GM21723 (cell line): ENCODE measurements around the gene IL1B.
"Not testable (repeated sequence)": the region's sequence is repeated elsewhere in the genome, so short reads cannot be mapped to it uniquely, and the experiment has no call there.

Source experiments
- ATAC-seq: cut with Tn5 transposase; IDR thresholded peaks from one replicate; pipeline ENCODE4 v1.9.1; 2021; ENCODE audit warnings: mild to moderate bottlenecking, moderate library complexity; ENCODE audit not compliant: unreplicated experiment

The IL1B gene

GRCh38 chr2:112859406-112860183, 23.0 kb upstream of the IL1B start:
- not testable (repeated sequence) for ATAC-seq

DNA sequence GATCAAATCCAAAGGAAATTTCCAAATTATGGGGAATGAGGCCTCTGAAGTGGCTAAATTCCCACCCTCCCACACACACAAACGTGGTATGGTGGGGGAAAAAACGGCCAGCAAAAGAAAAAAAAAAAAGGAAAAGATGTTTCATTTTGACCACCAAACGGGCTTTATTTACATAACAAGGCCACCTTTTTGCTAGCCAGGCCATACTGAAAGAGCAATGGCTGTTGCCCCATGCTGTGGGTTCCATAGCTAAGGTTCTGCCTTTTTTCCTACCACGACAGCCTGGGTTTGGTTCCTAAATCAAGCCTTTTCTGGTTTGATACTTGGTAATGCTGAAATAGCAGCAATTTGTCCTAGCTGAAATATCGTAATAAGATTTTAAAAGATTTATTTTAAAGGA, 14.0 kb upstream of the IL1B start:
- no peak for ATAC-seq

GRCh38 chr2:112849956-112850355, 13.4 kb upstream of the IL1B start:
- no peak for ATAC-seq

- ATAC-seq: no peak
Observed at GRCh38 chr2:112848833-112849232, 12.3 kb upstream of the IL1B start.

DNA sequence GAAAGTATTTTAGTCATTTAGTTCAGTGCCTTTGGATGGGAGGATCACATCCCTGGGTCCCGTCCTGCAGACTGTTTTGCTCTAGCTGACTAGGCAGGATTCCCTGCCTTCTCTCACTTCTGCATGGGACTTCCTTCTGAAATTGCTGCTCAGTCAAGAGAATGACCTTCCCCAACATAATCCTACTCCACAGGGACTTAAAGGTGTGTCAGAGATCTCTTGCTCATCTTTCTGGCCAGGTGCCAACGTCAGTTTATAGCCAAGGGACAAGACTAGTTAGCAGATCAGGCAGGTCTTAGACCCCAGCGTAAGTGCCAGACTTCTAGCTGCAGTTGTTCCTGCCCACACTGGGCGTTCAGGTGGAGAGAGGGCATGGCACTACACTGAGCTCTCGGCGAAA, 9.5 kb upstream of the IL1B start:
- no peak for ATAC-seq

- no peak for ATAC-seq
Observed at GRCh38 chr2:112843836-112844235, 7.3 kb upstream of the IL1B start.

DNA sequence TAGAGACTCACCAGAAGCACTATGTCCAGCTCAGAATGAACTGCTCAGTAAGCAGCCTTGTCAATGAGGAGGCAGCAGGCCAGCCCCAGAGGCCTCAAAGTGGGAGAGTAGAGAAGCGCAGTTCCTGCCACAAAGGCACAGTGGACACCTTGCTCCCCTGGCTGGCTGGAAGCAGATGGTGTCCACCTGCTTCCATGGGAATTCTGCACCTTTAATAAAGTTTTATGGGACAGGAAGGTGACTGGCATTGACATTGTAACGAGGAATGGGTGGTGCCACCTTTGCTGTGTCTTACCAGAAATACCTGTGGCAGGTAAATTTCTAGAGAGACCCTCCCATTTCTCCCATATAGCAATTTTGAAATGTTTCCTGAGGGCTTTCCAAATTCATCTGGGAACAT, 6.7 kb upstream of the IL1B start:
- ATAC-seq: no peak

GRCh38 chr2:112841295-112842044, 4.9 kb upstream of the IL1B start:
- peak; percentile 54 for ATAC-seq

DNA sequence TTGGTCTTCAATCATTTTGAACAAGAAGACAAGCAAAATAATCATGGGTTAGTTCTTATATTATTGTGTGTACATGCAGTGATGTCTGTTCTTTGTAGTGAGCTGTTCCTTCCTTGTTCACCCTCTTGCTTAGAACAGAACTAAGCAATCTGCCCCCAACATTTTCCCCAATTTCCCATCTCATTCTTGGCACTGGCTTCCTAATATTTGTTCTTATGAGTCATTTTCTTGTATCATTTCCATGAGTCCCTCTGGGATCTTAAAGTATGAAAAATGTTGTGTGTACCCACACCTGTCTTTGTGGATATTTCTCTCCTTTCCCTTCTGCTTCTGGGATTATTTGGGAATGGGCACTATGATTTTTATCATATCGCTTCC, 3.5 kb upstream of the IL1B start:
- ATAC-seq: no peak

GRCh38 chr2:112839407-112840067, 3.0 kb upstream of the IL1B start:
- no peak for ATAC-seq

DNA sequence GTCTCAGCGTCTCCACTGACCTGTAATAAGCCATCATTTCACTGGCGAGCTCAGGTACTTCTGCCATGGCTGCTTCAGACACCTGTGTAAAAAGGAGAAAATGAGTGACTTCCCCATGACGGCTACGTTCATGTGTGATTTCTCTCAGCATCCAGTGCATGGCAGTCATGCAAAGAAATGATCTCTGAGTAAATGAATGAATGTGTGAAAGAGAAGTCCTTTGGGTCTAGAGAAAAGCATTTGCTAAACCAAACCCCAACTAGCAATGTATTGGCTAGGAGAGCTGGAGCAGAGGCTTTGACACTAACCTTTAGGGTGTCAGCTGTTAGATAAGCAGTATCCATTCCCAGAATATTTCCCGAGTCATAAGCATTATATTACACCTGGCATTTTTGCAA, 417 bp downstream of the IL1B start:
- ATAC-seq: no peak

- no peak for ATAC-seq
Observed at GRCh38 chr2:112835536-112836162, 930 bp downstream of the IL1B start.

DNA sequence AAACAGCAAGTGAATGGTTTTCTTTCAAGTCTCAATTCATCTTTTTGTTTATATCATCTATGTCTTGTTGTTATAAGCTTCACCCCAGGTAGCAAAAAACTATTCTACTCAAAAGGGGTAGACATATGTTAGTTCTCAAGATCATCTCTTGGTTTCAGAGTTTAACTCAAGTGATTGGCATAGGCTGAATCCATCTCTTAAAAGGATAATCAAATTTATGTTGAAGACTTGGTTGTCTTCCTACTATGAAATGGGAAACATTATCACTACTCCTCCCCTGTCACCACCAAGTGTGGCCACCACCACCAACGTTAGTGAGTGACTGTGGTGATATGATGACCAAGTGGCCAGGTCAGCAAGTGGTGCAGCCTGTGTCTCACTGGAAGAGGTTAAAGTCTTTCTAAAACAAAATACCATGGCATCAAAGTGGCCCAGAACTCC, 1.5 kb downstream of the IL1B start:
- ATAC-seq: no peak

DNA sequence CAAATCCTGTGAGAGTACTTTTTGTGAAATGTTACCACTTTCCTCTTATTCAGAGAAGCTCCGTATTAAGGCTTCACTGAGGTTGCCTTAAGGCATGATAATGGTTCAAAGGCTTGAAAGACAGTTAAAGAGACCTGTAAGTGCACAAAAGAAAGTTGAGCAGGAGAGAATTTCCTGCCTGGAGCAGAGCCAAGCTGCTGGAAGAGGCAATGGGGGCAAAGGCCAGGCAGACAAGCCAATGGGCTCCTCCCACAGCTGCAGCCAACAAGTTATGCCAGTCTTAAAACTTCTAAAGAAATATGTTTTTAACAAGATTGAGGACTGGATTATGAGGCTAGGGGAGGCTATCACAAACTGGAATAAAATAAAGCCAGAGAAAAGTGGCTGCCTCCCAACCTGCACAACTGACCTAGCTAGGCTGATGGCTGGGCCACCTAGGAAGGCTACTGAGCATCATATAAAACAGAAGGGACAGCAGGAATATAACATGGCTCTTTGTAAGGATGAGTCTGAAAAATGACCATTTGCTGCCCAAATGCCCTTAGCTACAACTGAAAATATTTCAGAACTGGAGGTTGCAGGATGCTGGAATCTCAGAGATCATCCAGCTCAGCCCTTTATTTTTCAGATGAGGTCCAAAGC, 2.1 kb downstream of the IL1B start:
- ATAC-seq: no peak

DNA sequence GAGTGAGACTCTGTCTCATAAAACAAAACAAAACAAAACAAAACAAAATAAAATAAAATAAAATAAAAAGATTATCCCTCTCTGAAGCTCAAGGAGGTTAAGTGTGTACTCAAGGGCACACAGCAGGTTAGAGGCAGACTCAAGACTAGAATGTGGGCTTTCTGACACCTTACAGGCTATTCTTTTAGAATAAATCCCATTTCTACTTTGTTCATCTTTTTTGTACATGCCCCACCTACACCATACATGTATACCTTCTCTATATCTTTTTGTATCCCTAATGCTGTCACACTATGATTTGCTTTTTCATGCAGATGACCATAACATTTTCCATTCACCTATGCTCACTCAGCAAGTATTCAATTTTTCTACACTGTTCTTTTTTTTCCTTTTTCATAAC, 2.6 kb downstream of the IL1B start:
- no peak for ATAC-seq

GRCh38 chr2:112833639-112833931, 3.0 kb downstream of the IL1B start:
- ATAC-seq: not testable (repeated sequence)

DNA sequence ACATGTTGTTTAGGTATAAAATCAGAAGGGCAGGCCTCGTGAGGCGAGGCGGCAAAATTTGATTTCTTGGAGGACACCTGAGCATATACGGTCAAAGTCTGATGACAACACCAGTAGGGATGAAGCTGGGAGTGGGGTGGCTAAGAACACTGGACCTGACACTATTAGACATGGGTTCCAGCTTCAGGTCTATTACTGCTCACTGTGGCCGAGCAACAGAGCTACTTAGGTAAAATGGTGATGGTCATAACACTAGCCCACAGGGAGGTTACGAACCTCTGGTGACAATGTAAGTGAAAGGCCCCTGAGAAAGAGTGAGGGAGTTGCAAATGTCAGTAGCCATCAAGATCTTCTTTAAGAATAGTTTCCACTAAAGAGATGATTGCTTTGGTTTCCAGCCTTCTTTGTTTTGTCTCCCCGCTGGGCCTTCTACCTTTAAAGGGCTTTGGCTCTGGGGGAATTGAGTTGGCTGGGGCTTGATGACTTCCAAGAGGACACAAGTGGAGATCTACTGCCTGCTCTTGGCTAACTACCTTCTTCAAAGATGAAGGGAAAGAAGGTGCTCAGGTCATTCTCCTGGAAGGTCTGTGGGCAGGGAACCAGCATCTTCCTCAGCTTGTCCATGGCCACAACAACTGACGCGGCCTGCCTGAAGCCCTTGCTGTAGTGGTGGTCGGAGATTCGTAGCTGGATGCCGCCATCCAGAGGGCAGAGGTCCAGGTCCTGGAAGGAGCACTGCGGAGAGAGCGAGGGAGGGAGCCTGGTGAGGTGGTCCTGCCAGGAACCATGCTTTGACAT, 3.5 kb downstream of the IL1B start:
- ATAC-seq: no peak

DNA sequence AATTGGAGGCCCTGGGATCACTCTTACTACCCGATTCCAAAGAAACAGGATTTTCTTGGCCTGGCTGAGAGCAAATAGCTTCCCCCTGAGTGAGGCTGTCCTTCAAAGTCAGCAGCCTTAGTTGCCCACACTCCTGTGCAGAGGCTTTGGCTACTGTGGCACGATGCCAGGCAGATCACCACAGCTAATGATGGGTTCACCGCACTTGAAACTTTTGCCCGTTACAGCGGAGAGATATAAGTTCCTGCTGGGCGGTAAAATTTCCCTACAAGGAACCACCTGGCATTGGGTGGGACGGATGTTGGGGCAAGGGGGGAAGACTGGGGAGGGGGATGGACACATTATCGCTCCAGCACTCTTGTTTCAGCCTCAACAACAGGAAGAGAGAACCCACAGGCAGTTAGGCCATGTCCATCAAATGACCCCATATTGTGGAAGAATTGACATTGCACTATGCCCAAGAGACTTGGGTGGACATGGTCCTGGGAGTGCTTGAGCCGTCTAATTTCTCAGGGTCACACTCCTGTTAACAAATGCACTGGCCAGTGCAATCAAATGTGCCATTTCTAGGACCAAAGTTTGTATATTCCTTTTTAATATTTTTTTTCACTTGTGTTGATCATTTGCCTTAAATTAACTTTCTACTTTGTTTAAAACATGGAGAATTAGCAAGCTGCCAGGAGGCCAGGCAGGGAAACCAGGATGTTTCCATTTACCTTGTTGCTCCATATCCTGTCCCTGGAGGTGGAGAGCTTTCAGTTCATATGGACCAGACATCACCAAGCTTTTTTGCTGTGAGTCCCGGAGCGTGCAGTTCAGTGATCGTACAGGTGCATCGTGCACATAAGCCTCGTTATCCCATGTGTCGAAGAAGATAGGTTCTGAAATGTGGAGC, 4.4 kb downstream of the IL1B start:
- ATAC-seq: no peak

DNA sequence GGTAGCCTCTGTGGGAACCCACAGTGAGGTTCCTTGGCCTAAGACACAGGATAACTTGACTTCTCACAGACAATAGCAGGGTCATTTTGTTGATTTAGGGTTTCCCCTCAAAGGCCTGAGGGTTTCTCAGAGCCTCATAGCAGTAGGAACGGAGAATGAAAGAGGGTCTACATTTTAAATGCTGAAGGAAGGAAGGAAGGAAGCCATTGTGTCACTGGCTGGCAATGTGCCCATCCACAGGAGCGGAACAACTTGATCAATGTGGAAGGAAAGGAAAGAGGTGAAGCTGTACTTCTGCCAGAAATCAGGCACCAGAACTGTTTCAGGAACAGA, 5.1 kb downstream of the IL1B start:
- ATAC-seq: no peak
